Left ventricle myocardium superior (tissue), 1 donor: ENCODE results near the gene PLCG2. TPM values are rescaled to one million over a fixed set of nuclear protein-coding genes. Genes with fewer than 3 reads are reported as not detected.
"Not testable (repeated sequence)": the region's sequence is repeated elsewhere in the genome, so short reads cannot be mapped to it uniquely, and the experiment has no call there.

ENCODE experiments used
- ATAC-seq: fragments of 200-7000 bp; cut with Tn5 transposase; one replicate; pipeline ENCODE4 v1.9.1; 2020; ENCODE audit warnings: mild to moderate bottlenecking, moderate library complexity
- DNase-seq: peaks from one replicate; pipeline ENCODE4 v3.0.0-alpha.2; 2020
- intact Hi-C: fragments of 100-400 bp; cut with micrococcal nuclease; formaldehyde crosslinking; loops from one replicate; pipeline ENCODE4 v1.11.0; 2022
- total RNA-seq: library from RNA; stranded (reverse); fragmentation: NEBNext Ultra II Directional; extraction: Animal tissue kit (Norgen Biotek cat#: 25700); gene quantifications from one replicate; pipeline ENCODE4 v1.2.1, GENCODE V29; 2021
- donor health status: DM: no; HTN: yes; CAD: no; lungs with severe emphysema.

The PLCG2 gene
- total RNA-seq, 1 donor from 2014 or later: 5.2 TPM

- DNase-seq: no peak
- intact Hi-C loops: no loop called here
- ATAC-seq: peak; percentile 70
Observed at GRCh38 chr16:82005027-82005830, 226.1 kb downstream of the PLCG2 start.

DNA sequence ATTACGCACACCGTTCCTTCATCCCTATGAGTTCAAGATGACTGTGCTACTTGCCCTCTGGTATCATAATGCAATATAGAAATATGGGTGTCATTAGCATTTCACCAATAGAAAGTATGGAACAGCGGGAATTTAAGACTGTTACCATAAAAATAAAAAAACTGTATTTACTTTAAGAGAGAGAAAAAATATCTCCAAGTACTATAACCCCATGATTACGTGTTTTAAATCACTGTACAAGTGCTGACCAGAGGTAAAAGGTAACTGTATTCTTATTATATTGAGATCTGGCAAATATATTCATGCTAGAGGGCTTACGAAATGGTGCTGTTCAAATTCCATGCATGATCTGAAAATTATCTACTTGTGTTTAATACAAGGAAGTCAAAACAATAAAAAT lies 226.9 kb downstream of the PLCG2 start:
- ATAC-seq (no peak), DNase-seq (no peak)
- intact Hi-C loops: no loop called here

- intact Hi-C loops: no loop called here
- DNase-seq (no peak), ATAC-seq (no peak)
Observed at GRCh38 chr16:82007189-82007588, 228.1 kb downstream of the PLCG2 start.

DNA sequence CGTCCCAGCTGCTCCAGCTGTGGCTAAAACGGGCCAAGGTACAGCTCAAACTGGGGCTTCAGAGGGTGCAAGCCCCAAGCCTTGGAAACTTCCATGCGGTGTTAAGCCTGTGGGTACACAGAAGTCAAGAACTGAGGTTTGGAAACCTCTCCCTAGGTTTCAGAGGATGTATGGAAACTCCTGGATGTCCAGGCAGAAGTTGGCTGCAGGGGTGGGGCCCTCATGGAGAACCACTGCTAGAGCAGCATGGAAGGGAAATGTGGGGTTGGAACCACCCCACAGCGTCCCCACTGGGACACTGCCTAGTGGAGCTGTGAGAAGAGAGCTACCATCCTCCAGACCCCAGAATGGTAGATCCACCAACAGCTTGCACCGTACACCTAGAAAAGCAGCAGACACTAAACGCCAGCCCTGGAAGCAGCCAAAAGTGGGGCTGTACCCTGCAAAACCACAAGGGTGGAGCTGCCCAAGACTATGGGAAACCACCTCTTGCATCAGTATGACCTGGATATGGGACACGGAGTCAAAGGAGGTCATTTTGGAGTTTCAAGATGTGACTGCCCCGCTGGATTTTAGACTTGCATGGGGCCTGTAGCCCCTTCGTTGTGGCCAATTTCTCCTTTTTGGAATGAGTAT lies 230.0 kb downstream of the PLCG2 start:
- intact Hi-C loops: no loop called here
- ATAC-seq: no peak
- no peak for DNase-seq

DNA sequence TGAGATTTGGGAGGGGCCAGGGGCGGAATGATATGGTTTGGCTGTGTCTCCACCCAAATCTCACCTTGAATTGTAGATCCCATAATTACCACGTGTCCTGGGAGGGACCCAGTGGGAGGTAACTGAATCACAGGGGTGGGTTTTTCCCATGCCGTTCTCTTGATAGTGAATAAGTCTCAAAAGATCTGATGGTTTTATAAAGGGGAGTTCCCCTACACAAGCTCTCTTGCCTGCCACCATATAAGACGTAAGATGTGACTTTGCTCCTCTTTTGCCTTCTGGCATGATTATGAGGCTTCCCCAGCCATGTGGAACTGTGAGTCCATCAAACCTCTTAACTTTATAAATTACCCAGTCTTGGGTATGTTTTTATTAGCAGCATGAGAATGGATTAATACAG lies 230.7 kb downstream of the PLCG2 start:
- intact Hi-C loops, ATAC-seq, DNase-seq: not testable (repeated sequence)

DNA sequence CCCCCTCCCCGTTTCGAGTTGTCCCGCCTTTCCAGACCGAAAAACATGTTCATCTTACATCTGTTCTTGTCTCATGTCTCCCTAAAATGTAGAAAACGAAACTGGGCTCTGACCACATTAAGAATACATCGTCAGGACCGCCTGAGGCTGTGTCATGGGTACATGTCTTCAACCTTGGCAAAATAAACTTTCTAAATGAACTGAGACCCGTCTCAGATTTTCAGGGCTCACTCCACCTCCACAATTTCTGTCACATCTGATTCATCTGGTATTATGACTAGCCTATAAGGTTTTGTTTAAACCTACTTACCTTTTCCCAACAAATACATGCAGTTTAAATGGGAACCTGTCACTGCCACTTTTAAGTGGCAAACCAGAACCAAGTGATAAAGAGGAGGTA lies 231.6 kb downstream of the PLCG2 start:
- intact Hi-C loops: no loop called here
- ATAC-seq (no peak), DNase-seq (no peak)

GRCh38 chr16:82011199-82011641 lies 232.1 kb downstream of the PLCG2 start, which contains the start of gene SDR42E1:
TSS of gene SDR42E1 (minus strand) at chr16:82011470. CDS start at chr16:82000858, 10,612 bp downstream.
- intact Hi-C loops: no loop called here
- ATAC-seq: peak; percentile 45
- DNase-seq: peak; percentile 40

Other genes starting within 250 kb of the PLCG2 start
- gene SDR42E1, start 232.2 kb downstream of the PLCG2 start, total RNA-seq: 0.92 TPM